ENCODE data around the gene TDRD9. TPM values are rescaled to one million over a fixed set of nuclear protein-coding genes. Genes with fewer than 3 reads are reported as not detected.
A peak's percentile ranks its signal among the peaks of the same experiment; 100 is the strongest.
"Not testable (repeated sequence)": the region's sequence is repeated elsewhere in the genome, so short reads cannot be mapped to it uniquely, and the experiment has no call there.

TDRD9 gene, protein sequence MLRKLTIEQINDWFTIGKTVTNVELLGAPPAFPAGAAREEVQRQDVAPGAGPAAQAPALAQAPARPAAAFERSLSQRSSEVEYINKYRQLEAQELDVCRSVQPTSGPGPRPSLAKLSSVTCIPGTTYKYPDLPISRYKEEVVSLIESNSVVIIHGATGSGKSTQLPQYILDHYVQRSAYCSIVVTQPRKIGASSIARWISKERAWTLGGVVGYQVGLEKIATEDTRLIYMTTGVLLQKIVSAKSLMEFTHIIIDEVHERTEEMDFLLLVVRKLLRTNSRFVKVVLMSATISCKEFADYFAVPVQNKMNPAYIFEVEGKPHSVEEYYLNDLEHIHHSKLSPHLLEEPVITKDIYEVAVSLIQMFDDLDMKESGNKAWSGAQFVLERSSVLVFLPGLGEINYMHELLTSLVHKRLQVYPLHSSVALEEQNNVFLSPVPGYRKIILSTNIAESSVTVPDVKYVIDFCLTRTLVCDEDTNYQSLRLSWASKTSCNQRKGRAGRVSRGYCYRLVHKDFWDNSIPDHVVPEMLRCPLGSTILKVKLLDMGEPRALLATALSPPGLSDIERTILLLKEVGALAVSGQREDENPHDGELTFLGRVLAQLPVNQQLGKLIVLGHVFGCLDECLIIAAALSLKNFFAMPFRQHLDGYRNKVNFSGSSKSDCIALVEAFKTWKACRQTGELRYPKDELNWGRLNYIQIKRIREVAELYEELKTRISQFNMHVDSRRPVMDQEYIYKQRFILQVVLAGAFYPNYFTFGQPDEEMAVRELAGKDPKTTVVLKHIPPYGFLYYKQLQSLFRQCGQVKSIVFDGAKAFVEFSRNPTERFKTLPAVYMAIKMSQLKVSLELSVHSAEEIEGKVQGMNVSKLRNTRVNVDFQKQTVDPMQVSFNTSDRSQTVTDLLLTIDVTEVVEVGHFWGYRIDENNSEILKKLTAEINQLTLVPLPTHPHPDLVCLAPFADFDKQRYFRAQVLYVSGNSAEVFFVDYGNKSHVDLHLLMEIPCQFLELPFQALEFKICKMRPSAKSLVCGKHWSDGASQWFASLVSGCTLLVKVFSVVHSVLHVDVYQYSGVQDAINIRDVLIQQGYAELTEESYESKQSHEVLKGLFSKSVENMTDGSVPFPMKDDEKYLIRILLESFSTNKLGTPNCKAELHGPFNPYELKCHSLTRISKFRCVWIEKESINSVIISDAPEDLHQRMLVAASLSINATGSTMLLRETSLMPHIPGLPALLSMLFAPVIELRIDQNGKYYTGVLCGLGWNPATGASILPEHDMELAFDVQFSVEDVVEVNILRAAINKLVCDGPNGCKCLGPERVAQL (N-terminal part only)
- not detected in 2 replicates for total RNA-seq (2014; rRNA removed; shearing (Covaris generic))

DNA sequence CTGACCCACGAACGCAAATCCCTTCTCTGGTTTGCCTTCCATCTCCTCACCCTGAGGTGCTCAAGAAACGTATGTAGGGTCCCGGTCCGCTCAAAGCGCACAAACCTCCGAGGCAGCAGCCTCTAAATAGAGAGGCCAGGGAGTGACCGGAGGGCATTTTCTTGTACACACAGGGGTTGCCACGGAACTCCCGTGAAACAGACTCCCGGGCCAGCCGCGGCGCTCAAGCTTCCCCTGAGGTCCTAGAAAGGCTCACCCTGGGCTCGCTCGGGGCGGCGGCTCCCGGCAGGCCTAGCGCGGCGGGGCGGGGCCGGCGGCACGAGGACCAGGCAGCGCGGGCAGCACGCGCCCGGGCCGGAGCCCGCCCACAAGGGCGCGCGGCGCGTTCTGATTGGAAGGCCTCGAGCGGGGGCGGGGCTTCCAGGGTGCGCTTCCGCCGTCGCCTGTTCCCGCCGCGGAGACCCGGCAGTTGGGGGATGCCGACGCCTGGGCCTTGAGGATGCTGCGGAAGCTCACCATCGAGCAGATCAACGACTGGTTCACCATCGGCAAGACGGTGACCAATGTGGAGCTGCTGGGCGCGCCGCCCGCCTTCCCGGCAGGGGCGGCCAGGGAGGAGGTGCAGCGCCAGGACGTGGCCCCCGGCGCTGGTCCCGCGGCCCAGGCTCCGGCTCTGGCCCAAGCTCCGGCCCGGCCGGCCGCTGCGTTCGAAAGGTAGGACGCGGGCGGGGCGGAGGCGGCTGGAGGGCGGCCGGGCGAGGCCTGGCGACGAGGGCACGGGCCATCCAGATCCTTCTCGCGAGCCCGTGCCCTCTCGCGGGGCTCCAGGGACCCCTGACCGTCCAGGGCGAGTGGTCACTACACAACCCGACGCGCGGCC, at the start of gene TDRD9:
Gene TDRD9, plus strand, starts transcription at position 446 of the 880 bp plus-strand sequence. Its CDS starts 54 bp downstream, at position 500.
- no peak for DNase-seq (ENCODE audit: low read depth)

DNA sequence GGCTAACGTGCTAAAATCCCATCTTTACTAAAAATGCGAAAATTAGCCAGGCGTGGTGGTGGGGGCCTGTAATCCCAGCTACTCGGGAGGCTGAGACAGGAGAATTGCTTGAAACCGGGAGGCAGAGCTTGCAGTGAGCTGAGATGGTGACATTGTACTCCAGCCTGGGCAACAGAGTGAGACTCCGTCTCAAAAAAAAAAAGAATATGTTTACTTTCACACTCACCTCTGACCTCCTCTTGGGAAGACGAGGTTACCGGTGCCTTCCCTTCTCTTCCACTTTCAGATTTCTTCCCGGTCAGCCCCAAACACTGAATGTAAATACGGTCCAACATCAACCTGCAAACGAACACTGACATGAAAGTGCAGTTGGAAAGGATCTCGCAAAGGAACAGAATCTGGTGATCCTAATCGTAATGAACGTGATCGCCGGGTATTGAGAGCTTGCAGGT, 49.1 kb upstream of the TDRD9 start:
- DNase-seq (ENCODE audit: low read depth) = no peak

DNA sequence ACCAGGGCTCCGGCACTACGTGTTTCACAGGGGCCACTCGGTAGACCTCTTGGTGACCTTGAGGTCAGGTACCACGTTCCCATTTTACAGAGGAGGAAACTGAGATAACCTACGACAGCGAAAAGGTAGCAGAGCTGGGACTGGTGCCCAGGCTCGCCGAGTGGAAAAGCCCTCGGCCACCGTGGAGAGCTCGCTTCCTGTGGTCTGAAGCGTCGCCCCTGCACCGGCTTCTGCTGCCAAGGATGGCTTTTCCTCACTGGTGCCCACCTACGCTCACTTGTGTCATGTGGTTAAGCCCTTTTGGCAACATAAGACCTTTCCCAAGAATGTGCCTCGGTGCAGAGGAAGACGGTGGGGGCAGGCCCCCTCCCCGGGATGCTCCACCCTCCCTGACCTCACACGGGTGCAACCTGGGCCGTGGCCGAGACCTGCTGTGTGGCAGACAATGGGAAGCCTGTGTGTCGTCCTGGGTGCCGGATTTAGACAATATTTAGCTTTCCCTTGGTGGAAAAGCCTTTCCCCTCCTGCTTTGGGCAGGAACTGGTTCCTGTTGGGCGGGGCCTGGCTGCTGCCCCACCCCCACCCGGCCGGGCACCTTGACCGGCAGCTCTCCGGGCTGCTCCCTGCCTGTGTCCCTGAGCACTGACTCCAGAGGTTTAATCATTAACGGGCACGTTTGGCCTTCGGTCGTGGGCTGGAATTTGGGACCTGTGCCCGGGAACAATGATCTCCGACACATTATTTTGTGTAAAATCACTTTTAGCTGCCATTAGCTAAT, 48.5 kb upstream of the TDRD9 start:
- no peak for DNase-seq (ENCODE audit: low read depth)

DNA sequence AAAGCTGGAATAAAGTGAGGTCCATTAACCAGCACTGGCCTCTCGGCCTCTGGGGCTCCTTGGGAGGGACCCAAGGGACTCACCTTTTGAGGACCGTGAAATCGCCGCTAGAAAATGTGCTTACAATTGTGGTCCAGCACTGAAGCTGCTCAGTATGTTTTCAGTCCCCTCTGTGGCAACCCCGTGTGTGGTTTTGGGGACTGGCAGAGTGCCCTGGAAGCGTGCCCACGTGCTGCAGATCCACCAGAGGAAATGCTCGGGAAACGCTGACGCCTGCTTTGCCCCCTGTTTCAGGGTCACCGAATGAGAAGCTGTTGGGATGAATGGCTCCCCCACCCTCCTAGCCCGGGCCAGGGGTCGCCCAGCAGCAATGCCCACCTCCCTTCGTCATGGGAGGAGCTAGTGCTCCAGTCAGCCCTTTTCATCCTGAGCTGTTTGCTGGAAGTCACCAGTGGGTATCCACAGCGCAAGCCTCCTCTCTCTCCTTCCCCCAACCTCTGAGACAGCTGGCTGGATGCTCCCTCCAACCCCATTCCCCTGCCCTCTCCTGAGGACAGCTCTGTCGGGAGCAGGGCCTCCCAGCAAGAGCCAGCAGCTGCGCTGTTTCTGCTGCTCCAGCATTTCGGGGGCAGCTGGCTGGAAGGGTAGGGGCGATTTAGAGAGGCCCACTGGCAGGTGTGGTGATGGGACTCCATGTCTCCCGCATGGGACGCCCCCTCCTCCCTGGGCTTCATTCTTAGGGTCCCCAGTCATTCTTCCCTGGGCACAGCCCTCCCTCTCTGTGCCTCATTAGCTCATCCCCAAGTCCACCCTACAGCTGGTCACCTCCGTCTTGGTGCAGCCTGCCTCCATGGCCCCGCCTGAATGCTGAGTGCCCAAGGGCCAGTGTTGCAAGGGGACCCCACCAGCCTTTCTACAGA, 47.6 kb upstream of the TDRD9 start:
- peak; percentile 78 for DNase-seq (ENCODE audit: low read depth)

DNA sequence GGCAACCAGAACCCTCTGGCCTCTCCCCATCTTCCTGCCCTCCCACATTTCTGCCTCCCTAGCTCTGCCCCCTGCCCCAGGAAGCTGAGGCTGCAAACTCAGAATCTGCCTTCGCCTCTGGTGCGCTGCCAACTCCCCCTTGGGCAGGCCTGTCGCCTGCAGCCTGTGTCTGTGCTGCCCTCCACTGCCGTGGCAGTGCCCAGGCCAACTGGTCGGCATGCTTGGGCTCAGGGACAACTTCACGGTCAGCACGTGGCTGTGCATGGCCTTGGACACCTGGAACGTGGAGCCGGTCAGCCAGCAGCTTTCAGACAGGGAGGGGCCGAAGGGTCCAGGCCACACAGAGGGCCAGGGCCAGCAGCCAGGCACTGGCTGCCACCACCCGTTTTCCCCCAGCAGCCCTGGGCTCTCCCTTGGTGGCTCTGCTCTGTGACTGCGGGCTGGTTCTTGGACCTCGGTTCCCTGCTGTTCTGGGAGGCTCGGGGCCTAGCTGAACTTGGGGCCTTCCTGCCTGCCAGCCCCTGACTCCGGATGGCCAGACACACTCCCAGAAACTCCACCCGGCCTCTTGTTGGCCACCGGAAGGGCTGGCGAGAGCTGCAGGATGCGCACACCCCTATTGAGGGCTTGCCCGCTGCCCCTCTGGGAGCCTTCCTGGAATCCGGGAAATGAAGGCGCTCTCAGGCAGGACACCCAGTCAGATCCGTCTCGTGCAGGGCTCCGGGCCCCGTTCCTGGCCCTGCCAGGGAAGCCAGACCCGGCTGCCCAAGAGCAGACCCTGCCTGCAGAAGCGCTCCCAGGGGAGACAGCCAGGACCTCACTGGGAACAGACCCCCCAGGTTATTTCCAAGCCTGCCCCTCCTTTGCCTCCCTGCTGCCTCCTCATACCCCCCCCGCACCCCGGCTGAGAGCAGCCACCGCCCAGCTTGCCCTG, 46.7 kb upstream of the TDRD9 start:
- no peak for DNase-seq (ENCODE audit: low read depth)

DNA sequence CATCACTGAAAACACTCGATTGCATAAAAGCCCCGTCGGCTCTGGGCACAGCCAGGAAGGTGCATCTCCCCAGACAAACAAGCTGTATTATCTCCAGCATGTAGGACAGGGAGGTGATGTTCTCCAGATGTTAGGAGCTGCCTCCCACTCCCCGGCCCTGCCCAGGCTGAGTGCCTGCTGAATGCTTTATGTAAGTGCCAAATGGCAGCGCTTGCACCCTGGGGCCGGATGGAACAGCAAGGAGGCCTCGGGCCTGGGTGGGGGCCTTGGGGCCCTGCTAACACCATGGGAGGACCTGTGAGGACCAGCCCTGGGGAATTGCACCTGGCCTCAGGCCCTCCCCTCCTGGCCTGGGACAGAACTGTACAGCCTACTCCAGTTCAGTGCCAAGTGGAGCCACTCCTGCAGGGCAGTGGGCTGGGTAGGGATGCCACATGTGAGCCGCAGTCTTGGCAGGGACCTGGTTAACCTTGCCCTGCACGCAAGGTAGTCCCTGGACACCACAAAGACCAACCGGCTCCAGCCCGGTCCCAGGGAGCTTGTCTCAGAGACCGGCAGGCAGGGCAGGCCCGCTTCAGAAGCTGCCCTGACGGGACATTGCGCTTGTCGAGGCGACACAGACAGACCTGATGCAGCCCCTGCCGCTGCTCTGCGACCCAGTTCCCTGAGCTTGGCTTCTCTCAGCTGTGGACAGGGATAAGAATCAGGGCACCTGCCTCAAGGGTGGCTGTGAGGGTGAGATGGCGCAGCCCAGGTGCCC, 45.6 kb upstream of the TDRD9 start:
- DNase-seq (ENCODE audit: low read depth) = no peak

DNA sequence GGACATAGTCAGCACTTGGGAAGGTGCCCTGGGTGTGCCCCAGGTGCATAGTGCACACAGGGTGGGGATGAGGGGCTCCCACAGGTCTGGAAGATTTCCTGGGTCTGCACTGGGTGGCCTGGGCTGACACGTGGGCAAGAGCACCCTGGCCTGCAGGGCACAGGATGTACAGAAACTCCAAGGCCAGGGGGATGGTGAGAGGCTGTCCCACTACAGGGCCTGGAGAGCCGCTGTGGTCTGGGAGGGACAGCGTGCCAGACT, 45.1 kb upstream of the TDRD9 start:
- DNase-seq (ENCODE audit: low read depth) = no peak

DNA sequence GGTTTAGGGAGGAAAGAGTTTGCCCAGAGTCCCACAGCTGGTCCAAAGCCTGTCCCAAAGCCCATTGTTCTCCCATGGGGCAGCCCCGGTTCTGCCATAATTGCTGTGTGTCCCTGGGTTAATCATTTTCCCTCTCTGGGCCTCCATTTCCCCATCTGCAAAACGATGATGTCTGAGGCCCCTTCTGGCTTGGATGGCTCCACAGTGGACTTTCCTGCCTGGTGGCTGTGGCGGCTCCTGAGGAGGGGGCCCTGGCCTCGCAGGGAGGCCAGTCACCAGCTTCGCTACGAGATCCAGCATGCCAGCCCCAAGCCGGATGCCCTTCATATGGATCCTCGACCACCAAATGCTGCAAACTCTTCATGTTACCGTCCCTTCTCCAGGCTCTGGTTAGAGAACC, 43.4 kb upstream of the TDRD9 start:
- no peak for DNase-seq (ENCODE audit: low read depth)

DNA sequence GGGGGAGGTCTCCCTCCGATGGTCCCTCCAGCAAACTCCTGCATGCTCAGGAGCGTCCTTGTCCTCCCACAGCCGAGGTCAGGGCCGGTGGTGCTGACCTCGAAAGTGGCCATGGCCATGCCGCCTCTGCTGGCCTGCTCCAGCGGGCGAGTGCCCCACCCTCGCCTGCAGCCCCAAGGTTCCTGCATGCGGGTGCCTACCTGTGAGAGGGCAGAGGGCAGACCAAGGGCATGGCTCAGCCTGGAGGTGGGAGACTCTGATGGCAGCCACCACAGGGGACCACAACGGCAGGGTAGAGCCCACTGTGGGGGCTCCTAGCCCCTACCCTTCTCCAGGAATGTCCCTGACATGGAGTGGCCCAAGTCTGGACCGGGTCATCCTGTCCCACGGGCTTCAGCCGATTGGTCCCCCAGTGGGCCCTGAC, 42.7 kb upstream of the TDRD9 start:
- no peak for DNase-seq (ENCODE audit: low read depth)

DNA sequence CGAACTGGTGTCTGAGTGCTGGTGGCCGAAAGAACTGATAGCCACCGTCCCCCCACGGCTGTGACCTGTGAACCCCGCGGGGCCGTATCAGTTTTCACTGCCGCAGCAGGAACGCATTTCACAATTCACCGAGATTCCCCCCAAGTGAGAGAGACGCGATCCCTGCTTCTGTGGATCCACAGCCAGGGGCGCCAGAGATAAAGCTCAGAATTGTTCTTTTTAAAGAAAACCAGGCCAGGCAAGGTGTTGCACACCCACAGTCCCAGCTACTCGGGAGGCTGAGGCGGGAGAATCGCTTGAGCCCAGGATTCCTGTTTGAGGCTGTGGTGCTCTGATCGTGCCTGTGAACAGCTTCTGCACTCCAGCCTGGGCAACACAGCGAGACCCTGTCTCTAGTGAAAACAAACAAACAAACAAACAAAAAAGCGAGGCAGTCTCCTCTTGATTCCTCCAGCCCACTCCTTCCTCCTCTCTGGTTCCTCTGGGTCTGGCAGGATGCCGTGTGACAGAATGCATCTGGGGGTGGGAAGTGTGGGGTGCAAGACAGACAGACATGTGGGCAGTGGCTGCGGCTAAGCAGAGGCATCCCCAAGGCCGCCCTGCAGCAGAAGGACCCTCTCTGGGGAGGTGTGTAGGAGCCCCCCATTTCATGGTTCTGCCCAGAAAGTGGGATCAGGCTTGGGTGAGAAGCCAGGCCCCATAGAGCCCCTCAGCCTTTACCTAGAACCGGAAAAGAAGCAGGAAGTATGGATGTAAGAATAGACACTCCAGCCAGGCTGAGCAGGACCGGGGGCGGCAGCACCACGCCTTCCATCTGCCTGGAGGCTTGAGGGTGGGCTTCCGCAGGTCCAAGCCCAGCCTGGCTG, 41.7 kb upstream of the TDRD9 start:
- no peak for DNase-seq (ENCODE audit: low read depth)

DNA sequence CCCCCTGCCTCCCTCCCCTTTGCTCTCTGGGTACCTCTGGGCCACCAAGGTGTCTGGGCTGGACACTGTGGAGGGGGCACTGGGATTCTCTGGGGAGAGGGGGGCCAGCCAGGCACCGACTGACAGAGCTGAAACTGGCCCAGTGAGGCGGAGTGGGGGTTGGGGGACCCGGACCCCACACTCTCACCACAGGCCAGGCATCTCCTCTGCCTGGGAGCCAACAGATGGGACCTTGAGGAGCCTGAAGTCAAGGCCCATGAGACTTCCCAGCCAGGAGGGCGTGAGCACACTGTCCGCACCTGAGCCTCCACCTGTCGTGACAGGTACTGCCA, 41.1 kb upstream of the TDRD9 start:
- no peak for DNase-seq (ENCODE audit: low read depth)

DNA sequence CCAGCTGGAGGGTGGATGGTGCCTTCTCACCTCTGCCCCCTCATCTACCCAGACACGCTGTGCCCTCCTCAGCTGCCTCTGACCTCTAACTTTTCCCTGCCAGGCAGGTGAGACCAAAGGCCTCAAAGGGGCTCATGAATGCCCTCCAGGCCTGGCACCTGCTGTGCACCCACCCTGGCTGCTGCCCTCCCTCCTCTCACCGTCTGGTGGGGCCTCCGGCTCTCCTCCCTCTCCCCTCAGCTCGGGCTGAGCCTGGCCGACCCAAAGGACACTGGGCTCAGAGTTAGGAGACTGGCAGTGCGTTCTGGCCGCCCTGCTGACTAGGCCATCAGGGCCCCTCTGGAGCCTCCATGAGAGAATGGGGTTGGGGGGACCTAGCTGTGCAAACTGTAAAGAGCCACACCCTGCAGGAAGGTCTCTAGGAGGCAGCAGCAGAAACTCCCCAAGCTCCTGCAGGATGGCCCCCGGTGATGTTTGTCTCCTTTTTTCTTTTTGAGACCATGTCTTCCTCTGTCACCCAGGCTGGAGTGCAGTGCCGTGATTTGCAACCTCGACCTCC, 40.6 kb upstream of the TDRD9 start:
- DNase-seq (ENCODE audit: low read depth) = no peak

DNA sequence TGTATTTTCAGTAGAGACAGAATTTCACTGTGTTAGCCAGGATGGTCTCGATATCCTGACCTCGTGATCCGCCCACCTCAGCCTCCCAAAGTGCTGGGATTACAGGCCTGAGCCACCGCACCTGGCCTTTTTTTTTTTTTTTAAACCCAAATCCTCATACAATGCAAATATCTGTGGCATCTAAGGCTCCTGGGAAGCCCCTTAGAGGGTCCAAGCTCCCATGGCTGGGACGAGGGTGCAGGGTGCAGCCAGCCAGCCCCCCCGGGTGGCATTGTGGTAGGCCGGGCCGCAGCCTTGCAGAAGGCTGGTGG, 39.3 kb upstream of the TDRD9 start:
- not testable (repeated sequence) for DNase-seq (ENCODE audit: low read depth)

DNA sequence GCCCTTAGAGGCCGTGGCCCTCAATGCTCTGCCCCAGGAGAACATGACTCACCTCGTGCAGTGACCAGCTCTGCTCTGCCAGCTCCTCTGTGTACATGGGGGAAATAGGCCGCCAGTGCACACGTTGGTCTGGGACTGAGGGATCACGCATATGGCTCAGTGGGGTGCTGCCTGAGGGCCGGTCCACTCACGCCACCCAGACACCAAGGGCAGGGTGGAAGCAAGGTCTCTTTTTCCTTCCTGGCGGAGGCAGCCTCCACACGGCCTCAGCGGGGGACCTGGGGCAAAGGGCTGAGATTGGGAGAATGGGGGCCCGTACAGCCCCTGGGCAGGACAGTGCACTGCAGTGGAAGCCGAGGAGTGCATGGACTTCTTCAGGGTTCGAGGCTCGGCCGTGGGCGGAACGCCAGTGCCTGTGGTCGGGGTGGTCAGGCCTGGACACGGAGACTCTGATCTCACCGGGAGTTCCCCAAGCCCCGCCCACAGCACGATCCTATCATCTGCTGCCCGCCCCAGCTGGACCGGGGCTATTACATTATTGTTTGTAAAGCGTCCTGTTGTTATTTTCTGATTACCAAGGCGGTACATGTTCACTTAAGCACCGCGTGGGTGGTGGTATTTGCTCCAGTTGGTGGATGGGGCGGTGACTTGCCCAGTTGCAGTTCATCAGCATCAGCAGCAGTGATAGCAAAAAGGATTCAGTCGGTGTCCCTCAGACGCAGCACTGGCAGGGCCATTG, 38.8 kb upstream of the TDRD9 start:
- peak; percentile 45 for DNase-seq (ENCODE audit: low read depth)

DNA sequence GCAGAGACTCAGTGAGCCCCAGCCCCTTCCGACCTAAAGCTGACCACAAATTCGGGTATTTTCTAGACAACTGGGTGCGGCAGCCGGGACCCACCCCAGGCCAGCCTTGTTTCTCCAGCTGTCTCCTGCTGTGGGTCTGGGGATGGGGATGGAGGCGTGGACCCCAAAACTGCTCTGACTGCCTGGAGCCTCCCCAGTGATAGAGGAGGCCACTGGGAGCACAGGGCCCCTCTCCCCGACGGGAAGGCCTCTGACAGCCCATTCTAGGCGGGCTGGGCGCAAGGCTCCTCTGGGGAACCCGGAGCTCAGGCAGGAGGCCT, 38.2 kb upstream of the TDRD9 start:
- no peak for DNase-seq (ENCODE audit: low read depth)

Measured in RPMI7951 (cell line).